ENCODE measurements around the gene STXBP3. TPM values are rescaled to one million over a fixed set of nuclear protein-coding genes. Genes with fewer than 3 reads are reported as not detected.
"Not testable (repeated sequence)": the region's sequence is repeated elsewhere in the genome, so short reads cannot be mapped to it uniquely, and the experiment has no call there.

Gene STXBP3
- total RNA-seq, 4 donors from 2014 or later = 51.0 to 75.8 (median 68.9) TPM

- TF ChIP-seq EP300 (IDR thresholded peaks at IDR 0.05) = no peak
- TF ChIP-seq POLR2A (IDR thresholded peaks at IDR 0.05) = no peak
- TF ChIP-seq, protein P1, sequence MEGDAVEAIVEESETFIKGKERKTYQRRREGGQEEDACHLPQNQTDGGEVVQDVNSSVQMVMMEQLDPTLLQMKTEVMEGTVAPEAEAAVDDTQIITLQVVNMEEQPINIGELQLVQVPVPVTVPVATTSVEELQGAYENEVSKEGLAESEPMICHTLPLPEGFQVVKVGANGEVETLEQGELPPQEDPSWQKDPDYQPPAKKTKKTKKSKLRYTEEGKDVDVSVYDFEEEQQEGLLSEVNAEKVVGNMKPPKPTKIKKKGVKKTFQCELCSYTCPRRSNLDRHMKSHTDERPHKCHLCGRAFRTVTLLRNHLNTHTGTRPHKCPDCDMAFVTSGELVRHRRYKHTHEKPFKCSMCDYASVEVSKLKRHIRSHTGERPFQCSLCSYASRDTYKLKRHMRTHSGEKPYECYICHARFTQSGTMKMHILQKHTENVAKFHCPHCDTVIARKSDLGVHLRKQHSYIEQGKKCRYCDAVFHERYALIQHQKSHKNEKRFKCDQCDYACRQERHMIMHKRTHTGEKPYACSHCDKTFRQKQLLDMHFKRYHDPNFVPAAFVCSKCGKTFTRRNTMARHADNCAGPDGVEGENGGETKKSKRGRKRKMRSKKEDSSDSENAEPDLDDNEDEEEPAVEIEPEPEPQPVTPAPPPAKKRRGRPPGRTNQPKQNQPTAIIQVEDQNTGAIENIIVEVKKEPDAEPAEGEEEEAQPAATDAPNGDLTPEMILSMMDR (IDR thresholded peaks at IDR 0.05) = no peak
- no peaks in the 10 kb centered on the region for H3K9me3 ChIP-seq
- H3K4me3 ChIP-seq = no peak overlapping the region
- H3K36me3 ChIP-seq = peaks cover 0 to 72% (median 2%) of the 10 kb centered on the region in 3 donors
- H3K27ac ChIP-seq = no peak overlapping the region
- H3K4me1 ChIP-seq = no peaks in the 10 kb centered on the region
- WGBS, 2 donors = 88 to 92% methylated on average over 3 of the region's 3 CpGs
- DNase-seq (ENCODE audit: low spot score in 2 of 2) = no peak
- H3K27me3 ChIP-seq = no peaks in the 10 kb centered on the region
These were observed 21.2 kb downstream of the STXBP3 start for GRCh38 chr1:108767708-108768107.

DNA sequence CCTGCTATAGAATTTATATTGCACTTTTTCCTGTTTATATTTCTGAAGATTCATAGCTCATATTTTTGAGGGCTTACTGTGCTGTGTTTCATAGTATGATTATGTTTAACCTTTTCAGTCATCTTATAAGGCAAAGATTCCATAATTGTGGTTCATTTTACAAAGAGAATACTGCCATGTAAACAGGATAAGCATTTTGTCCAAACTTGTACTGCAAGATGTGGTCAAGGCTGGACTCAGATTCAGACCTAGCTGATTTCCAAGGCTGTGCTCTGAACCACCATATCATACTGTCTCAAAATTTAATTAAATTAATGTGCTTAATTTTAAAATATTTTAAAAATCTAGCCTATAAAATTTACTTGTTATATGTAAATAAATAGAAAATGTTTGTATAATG, 31.4 kb downstream of the STXBP3 start:
- Histone ChIP-seq H3K4me3 (no peak overlapping the region), H3K9me3 (no peaks in the 10 kb centered on the region), H3K27me3 (no peaks in the 10 kb centered on the region), H3K4me1 (no peaks in the 10 kb centered on the region), H3K36me3 (peaks cover 3 to 91% (median 12%) of the 10 kb centered on the region in 3 donors), H3K27ac (no peak overlapping the region)
- no peak for TF ChIP-seq POLR2A (IDR thresholded peaks at IDR 0.05)
- TF ChIP-seq, protein P1 (IDR thresholded peaks at IDR 0.05) = no peak
- no peak for DNase-seq (ENCODE audit: low spot score in 2 of 2)

GRCh38 chr1:108779455-108779854, 33.0 kb downstream of the STXBP3 start:
- TF ChIP-seq, protein P1 (IDR thresholded peaks at IDR 0.05) = no peak
- no peak for TF ChIP-seq EP300 (IDR thresholded peaks at IDR 0.05)
- no peak for TF ChIP-seq POLR2A (IDR thresholded peaks at IDR 0.05)
- DNase-seq (ENCODE audit: low spot score in 2 of 2) = no peak
- H3K27ac ChIP-seq = no peak overlapping the region
- no peaks in the 10 kb centered on the region for H3K27me3 ChIP-seq
- no peaks in the 10 kb centered on the region for H3K4me1 ChIP-seq
- H3K4me3 ChIP-seq = no peak overlapping the region
- H3K9me3 ChIP-seq = peaks cover 0 to 4% (median 0%) of the 10 kb centered on the region in 4 donors
- H3K36me3 ChIP-seq = peaks cover 0 to 91% (median 11%) of the 10 kb centered on the region in 3 donors

GRCh38 chr1:108780937-108781574, 34.6 kb downstream of the STXBP3 start:
- H3K4me3 ChIP-seq = no peak overlapping the region
- H3K27ac ChIP-seq = no peak overlapping the region
- WGBS, 2 donors = 91 to 92% methylated on average over 3 of the region's 3 CpGs
- no peaks in the 10 kb centered on the region for H3K4me1 ChIP-seq
- TF ChIP-seq POLR2A (IDR thresholded peaks at IDR 0.05) (no peak), EP300 (IDR thresholded peaks at IDR 0.05) (no peak)
- TF ChIP-seq, protein P1 (IDR thresholded peaks at IDR 0.05) = no peak
- no peaks in the 10 kb centered on the region for H3K27me3 ChIP-seq
- H3K9me3 ChIP-seq = peaks cover 0 to 20% (median 6%) of the 10 kb centered on the region in 4 donors
- peaks cover 0 to 93% (median 19%) of the 10 kb centered on the region in 3 donors for H3K36me3 ChIP-seq
- DNase-seq (ENCODE audit: low spot score in 2 of 2) = no peak

GRCh38 chr1:108781575-108781944, 35.1 kb downstream of the STXBP3 start:
- 94 to 100% methylated on average over 1 of the region's 1 CpG for WGBS, 2 donors
- H3K36me3 ChIP-seq = peaks cover 0 to 93% (median 22%) of the 10 kb centered on the region in 3 donors
- peaks cover 0 to 24% (median 6%) of the 10 kb centered on the region in 4 donors for H3K9me3 ChIP-seq
- not testable (repeated sequence) for DNase-seq (ENCODE audit: low spot score in 2 of 2); H3K27ac ChIP-seq; H3K4me3 ChIP-seq; H3K27me3 ChIP-seq; H3K4me1 ChIP-seq

Data from tibial nerve (tissue), 4 donors.